ENCODE measurements around the gene ROR1.

- TF ChIP-seq POLR2AphosphoS5 (IDR thresholded peaks at IDR 0.05; ENCODE audit: low read depth, low read length): no peak
- TF ChIP-seq, protein P1, sequence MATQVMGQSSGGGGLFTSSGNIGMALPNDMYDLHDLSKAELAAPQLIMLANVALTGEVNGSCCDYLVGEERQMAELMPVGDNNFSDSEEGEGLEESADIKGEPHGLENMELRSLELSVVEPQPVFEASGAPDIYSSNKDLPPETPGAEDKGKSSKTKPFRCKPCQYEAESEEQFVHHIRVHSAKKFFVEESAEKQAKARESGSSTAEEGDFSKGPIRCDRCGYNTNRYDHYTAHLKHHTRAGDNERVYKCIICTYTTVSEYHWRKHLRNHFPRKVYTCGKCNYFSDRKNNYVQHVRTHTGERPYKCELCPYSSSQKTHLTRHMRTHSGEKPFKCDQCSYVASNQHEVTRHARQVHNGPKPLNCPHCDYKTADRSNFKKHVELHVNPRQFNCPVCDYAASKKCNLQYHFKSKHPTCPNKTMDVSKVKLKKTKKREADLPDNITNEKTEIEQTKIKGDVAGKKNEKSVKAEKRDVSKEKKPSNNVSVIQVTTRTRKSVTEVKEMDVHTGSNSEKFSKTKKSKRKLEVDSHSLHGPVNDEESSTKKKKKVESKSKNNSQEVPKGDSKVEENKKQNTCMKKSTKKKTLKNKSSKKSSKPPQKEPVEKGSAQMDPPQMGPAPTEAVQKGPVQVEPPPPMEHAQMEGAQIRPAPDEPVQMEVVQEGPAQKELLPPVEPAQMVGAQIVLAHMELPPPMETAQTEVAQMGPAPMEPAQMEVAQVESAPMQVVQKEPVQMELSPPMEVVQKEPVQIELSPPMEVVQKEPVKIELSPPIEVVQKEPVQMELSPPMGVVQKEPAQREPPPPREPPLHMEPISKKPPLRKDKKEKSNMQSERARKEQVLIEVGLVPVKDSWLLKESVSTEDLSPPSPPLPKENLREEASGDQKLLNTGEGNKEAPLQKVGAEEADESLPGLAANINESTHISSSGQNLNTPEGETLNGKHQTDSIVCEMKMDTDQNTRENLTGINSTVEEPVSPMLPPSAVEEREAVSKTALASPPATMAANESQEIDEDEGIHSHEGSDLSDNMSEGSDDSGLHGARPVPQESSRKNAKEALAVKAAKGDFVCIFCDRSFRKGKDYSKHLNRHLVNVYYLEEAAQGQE (IDR thresholded peaks at IDR 0.05; ENCODE audit: insufficient read depth in 1 of 2, low read depth in 2 of 2, low read length in 2 of 2): no peak
- no peak for TF ChIP-seq TAF1 (IDR thresholded peaks at IDR 0.05; ENCODE audit: borderline replicate concordance, insufficient read depth, low read length)
- TF ChIP-seq SIN3A (IDR thresholded peaks at IDR 0.05; ENCODE audit: borderline replicate concordance, insufficient read depth, low read length): no peak
These were observed 25.2 kb upstream of the ROR1 start for GRCh38 chr1:63748641-63749040.
